COLO829 (cell line): Measurements from ENCODE around the gene CALML6.

Experiments used
- DNase-seq: peaks from one replicate; pipeline ENCODE4 v3.0.0; 2012; ENCODE audit warnings: low spot score

The CALML6 gene

DNA sequence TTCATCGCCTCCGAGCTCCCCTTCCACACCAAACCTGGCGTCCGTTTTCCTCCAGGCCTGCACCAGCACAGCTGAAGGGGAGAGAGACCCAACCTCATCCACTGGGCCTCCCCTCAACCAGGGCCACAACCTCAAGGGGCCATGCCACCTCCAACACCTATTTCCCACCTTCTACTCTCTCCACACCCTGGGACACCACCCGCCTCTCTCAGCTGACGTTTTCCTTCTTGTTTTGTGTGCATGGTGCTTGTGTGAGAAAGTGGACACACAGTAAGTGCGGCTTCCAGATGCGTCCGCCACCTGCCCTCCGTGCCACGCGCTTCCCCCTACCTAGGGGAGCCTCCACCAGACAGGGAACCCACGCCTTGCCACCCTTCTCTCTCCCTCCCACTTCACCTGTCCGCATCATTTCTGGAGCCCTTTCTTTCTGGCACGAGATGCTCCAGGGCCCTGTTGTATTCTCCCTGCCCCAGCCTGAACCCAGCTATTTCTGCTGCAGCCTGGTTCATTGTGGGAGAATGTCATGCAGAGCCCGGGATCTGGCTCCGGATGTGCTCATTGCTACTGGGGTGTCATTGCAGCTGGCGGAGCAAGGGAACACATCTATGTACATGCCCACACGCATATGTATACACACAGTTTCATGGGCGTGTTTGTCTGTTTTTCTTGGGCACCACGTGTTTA, 22.8 kb upstream of the CALML6 start:
- no peak for DNase-seq

DNA sequence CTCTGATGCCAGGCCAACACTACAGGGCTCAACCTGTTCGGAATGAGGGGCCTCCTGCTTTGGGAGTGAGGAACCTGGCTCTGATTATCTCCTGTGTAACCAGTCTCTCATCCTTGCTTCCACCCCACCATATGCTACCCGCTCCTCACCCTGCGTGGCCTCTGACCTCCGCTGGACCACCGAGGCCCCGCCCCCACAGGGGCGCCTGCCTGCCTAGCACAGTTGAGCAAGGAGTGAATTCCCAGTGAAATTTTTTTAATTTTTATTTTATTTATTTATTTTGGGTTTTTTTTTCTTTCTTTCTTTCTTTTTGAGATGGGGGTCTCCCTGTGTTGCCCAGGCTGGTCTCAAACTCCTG, 22.3 kb upstream of the CALML6 start:
- DNase-seq, result no peak

DNA sequence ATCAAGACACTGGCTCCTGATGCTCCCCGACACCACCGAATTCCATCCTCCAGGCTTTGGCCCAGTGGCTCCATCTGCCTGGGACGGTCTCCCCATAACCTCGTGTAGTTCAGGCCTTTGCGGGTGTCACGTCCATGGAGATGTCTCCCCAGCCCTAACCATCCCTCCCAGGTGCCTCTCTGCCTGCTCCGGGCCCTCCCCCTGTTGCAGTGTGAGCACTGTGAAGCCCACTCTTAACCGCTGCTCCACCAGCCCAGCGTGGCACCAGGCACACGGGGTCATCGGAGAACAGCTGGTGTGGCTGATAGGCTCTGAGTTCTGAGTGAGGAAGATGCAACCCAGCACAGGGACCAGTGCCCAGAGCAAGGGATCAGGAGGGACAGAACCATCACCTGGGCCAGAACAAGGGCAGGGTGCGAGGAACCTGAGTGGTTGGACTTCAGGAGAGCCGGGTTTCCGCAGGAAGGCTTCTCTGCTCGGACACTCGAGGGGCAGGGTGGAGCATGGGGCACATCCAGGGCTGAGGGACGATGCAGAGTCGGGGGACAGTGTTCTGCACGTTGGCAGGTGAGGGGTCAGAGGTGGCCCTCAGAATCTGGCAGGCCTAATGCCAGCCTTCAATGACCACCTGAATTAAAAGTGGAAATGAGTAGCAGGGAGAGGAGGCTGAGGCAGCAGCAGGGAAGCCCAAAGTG, 21.6 kb upstream of the CALML6 start:
- DNase-seq, result no peak

DNA sequence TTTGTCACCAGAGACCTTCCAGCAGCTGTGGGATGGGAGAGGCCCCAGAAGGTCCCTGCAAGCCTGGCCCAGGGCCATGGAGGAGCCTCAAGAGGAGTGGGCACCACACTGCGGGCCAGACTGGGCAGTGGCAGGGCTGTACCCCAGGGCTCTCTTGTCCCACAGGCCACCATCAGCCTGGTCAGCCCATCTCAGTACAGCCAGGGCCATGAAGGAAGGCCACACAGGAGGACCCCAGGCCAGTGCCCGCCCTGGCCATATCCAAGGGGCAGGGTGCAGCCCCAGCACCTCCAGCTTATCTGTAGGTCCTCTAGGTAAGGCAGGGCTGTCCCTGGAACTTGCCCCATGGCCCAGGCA, 21.1 kb upstream of the CALML6 start:
- no peak for DNase-seq

DNA sequence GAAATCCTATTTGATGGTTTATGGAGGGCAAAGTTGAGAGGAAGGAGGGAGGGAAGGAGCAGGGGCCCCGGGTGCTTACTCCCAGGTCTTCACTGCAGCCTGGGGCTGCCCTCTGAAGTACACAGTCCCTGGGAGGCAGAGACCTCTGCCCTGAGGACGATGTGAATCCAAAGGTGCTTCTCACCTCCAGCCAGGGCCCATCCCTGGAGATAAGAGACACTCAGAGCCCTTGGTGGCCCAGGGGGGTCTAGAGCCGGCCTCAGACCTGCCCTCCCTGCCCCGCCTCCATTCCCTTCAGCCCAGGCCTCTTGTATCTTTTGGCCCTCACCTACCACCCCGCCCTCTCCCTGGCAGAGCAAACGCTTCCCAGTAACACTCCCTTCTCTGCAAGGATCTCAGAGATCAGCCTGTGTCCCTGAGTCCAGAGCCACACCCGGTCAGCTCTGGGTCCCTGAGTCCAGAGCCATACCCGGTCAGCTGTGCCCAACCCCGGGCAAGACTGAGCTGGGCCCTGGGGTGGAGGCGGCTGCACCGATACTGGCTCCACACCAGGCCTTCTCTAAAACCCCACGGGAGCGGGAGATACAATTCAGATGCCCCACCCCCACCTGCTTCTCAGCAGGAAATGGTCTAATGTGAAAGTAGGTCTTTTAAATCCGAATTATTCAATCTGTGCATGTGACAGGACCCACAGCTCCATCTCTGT, 20.6 kb upstream of the CALML6 start:
- DNase-seq, result no peak

DNA sequence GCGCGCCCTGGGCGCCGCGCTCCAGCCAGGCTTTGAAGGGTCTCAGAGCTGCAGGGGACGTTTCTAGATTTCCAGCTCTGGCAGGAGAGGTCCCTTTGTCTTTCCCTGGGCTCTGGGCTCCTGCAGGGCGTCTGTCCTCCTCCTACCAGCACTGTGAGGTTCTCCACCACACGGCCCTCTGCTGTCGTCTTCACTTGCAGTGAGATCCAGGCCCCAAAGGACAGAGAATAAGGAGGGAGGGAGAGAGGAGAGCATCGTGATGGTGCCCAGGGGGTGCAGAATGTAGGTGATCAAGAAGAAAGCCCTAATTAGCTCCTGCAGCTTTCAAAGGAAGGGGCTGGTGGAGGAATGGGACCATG, 20.0 kb upstream of the CALML6 start:
- DNase-seq, result no peak

DNA sequence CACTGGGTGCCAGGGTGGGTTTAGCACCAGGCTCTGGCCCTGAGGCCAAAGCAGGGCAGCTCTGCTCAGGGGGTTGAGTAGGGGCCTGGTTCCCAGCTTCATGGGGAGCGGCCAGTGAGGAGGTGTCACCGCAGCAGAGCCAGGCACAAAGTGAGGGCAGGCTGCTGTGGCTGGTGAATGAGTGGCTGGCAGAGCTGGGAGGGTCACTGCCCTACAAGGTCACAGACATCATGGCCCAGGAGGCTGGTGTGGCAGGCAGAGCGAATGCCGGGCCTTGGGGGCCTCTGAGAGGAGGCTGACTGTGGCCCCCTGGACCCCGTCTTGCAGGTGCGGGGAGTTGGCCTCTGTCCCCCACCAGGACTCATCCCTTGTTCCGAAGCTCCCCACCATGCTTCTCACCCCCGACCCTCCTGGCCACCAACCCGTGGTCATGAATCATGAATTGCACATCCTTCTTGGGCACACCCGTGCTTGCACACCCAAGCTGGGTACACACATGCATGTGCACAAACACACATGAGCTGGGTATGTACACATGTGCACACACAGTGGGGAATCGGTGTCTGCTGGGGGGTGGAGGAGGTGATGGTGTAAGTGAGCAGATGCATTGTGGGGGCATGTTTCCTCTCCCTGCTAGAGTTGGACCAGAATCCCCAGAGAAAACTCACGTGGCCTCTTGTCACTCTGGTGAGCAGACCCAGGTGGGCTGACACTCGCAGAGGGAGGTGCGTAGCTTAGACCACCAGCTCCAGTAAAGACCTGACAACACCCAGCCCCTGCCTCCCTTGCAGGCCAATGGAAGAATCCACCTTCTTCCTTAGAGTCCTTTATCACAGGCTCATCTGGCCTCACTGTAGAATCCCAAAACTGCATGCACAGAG, 19.4 kb upstream of the CALML6 start:
- no peak for DNase-seq

DNA sequence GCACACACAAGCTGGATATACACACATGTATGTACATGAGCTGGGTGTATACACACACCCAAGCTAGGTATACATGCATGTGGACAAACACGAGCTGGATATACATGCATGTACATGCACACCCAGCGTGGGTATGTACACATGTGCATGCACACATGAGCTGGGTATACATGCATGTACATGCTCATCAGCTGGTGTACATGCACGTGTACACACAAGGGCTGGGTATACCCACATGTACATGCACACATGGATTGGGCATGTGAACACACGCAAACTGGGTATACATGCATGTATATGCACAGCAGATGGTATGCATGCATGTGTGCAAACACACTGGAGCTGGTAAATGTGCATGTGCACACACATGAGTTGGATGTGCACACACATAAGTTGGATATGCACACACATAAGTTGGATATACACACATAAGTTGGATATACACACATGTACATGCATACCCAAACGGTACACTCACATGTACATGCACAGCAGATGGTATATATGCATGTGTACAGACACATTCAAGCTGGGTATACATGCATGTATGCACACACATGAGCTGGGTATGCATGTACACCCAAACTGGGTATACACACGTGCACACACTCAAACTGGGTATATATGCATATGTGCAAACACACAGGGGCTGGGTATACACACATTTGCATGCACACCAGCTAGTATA, 16.7 kb upstream of the CALML6 start:
- no peak for DNase-seq

DNA sequence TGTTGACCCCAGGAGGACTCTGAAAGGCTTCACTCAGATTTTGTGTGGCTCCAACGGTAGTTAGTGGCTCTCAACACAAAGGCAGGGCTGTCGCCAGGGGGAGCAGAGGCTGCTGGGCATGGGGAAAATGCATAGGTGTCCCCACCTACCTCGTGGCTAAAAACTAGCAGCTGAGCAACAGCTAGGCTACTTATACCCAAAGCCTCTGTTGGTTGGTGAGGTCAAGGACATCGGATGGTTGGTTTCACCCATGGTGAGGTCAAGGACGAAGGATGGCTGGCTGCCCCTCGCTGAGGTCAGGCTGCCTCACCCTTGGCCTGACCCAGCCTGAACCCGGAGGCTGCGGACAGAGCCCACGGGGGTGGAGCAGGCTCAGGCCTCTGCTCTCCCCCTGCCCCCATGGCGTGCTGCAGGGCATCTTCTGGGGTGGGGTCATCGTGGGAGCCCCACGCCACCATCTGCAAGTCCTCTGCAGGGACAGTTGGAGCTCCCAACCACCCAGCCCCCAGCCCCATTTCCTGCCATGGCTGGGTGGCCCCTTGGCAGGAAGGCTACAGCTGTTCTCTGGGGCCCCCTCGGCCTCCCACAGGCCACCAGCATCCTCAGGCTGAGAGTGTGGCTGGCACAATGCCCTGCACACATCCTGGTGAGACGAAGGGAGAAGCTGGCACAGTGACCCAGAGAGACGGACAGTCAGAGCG, 15.6 kb upstream of the CALML6 start:
- DNase-seq, result no peak

DNA sequence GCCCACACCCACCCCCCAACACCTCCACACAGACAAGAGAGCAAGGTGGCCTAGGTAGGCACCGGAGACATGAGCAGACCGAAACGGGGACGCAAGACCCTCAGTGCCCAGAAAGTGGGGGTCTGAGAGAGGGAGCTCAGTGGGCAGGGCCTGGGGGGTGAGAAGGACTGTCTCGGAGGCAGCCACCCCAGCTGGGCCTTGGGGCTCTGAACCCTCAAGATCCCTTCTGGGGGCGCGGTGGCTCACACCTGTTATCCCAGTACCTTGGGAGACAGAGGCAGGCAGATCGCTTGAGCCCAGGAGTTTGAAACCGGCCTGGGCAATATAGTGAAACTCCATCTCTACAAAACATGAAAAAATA, 15.1 kb upstream of the CALML6 start:
- DNase-seq, result no peak

DNA sequence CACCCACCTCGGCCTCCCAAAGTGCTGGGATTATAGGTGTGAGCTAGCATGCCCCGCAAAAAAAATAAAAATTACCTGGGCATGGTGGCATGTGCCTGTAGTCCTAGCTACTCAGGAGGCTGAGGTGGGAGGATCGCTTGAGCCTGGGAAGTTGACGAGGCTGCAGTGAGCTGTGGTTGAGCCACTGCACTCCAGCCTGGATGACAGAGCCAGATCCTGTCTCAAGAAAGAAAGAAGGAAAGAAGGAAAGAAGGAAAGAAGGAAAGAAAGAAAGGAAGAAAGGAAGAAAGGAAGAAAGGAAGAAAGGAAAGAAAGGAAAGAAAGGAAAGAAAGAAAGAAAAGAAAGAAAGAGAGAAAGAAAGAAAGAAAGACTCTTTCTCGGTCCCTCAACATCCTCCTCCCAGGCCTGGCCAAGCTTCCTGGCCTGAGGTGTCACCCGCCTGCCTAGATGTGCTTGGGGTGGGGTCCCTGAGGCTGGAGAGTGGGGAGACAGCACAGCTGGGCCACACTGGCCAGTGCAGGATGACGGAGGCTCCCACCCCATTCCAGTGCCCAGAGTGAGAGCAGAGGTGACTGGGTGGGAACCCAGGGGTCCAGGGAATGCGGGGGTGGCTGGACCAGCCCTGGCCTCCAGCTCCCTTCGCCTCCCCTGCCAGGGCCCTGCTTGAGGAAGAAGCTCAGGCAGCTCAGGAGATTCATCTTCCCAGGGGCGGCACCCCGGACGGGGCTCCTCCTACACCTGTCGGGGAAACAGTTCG, 14.0 kb upstream of the CALML6 start:
- no peak for DNase-seq

DNA sequence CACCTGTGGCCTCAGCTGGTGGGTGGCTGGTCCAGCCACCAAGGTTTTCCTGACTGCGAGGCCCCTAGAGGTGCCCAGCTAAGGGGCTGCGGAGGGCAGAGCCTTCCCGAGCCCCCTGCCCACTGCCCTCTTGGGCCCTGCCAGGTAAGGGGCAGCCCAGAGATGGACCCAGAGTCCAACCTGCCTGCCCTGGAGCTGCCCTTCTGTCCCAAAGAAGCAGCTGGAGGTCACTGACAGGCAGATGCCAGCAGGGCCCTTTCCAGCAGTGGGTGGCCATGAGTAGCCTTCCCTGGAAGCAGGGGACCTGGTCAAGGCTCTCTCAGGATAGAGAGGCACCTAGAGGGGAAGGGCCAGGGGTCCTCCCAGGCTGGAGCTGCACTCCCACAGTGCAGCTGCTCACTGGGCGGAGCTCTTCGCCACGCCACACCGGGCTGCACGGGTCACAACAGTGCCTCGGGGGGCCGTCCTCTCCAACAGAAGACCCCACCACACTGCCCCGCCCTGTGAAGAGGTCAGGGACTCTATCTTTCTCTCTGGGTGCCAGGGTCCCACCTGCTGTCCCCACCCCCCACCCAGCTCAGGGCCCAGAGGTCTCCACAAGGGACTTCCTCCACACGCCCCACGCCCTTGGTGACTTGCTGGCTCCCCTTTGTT, 13.3 kb upstream of the CALML6 start:
- DNase-seq, result no peak

DNA sequence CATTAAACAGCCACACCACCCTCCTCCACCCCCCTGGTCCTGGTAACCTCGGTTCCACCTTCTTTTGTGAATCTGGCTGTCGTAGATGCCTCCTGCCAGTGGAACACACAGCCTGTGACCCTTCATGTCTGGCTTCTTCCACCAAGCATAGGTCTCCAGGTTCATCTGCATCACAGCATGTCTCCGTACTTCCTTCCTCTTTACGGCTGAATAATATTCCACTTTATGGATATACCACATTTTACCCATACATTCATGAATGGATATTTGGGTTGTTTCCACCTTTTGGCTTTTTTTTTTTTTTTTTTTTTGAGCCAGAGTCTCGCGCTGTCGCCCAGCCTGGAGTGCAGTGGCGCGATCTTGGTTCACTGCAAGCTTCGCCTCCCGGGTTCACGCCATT, 11.8 kb upstream of the CALML6 start:
- DNase-seq, result no peak

DNA sequence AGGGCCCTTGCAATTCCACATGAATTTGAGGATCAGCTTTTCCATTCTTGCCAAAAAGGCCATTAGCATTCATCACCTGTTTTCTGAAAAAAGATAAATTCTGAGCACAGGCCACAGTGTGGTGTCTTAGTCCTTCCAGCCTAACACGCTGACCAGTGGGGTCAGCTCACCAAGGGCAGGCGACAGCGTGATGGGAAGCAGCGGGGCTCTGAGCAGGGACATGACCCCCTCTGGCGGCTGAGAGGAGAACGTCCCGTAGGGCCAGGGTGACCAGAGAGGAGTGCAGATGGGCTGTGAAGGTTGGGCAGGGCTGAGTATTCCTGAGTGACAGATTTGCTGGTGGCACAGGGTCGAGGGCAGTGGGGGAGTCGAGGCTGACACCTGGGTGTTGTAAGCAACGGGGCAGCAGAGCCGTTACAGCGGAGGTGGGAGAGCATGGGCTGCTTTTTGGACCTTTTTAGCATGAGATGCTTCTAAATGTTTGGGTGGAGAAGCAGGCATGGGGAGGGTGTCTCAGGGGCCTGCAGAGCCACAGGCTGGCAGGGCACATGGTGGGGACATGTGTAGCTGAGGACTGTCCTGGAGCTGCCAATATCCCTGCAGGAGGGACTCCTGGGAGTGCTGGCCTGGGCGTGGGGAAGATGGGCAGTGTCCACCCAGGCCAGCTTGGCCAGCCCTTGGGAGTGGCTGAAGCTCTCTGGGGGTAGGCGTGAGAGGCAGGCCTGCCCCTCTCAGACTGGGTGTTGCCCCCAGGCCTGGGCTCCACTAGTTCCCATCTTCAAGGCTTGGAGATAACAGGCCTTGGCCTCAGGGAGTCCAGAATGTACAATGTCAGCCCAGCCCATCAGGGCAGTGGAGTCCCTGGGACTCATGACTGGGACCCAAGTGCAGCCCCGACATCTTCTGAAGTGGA, 8.6 kb upstream of the CALML6 start:
- DNase-seq, result peak; percentile 77

DNA sequence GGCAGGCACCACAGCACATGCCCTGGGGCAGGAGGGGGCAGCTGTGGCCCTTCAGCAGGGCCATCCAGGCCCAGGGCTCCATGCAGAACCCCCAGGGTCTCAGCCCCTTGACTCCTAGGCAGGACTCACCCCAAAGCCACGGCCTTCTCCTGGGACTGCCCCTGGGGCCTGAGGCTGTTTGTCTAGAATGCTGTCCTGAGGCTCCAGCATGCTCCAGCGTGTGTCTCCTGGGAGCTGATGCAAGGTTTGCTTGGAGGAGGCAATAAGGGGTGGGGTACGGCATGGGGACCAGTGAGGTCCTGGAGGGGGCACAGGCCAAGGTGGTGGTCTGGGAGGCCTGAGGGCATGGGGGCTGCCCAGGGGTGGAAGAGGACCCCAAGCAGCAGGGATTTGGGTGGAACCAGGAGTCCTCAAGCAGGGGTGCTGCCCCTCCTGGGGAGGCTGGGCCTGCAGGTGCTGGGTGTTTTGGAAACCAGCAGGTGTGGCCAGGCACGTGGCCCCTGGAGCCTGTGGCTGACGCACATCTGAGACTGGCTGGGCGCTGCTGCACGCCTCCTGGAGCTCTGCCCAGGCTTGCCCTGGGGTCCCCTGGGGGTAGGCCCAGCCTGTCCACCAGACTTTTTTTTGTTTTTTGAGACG, 7.8 kb upstream of the CALML6 start:
- no peak for DNase-seq

DNA sequence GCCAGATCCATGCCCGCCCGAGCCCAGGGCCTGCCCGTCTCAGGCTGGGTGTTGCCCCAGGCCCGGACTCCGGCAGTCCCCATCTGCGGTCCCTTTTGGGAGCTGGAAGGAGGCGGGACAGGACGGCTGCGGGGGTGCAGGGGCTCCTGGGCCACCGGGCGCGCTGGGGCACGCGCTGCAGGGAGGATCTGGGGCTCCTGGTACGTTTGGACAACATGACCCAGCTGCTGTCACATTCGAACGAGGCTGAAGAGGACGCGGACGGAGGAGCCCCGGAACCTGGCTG, 6.6 kb upstream of the CALML6 start:
- DNase-seq, result no peak

DNA sequence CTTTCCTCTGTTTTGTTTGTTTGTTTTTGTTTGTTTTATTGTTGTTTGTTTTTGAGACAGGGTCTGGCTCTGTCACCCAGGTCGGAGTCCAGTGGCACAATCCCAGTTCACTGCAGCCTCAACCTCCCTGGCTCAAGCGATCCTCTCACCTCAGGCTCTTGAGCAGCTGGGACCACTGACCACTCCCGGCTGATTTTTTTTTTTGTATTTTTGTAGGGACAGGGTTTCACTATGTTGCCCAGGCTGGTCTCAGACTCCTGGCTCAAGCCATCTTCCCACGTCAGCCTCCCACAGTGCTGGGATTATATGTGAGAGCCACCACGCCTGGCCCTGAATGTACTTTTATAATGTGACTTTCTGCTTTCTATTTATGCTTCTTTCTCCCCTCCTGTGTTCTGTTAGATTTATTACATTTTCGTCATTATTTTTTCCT, 5.0 kb upstream of the CALML6 start:
- no peak for DNase-seq

DNA sequence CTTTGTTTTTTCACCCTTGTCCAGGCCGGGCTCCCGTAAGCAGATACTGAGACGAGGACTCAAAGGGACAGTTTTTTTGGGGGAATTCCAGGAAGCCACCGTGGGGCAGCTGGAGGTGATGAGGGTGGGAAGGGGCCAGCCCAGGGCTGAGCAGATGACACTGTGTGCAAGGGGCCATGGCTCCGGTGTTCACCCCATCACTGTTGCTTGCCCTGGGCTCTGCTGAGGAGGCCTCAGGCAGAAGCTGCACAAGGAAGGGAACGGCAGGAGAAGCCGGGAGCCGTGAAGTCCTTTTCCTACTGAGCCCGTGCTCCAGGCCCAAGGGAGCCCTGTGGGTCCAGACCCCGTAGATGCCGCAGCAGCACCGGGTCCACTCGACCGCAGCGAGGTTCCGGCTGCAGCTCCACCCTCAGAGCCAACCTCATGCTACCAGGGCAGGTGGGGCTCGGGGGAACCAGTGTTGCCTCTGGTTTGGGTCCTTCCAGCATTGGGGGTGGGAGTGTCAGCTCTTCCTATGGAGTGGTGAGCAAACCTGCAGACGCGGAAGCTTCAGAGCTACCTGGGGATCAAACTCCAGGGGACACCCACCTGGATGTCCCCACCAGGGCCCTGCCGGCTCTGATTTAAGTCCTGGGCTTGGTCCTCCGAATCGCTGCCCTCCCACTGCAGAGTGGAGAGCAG, 4.3 kb upstream of the CALML6 start:
- DNase-seq, result no peak
